Lung (tissue), 12 donors: ENCODE measurements around the gene ANO8. TPM values are rescaled to one million over a fixed set of nuclear protein-coding genes. Genes with fewer than 3 reads are reported as not detected.

Source experiments
- ATAC-seq: fragments of 200-7000 bp; cut with Tn5 transposase; one replicate; pipeline ENCODE4 v1.9.1; 2020; ENCODE audit warnings: moderate number of reproducible peaks; ENCODE audit not compliant: insufficient read depth, low FRiP score
- DNase-seq, 3 donors: peaks; one replicate each; pipeline ENCODE4 v3.0.0-alpha.2; 2013 to 2017
- H3K27ac ChIP-seq, 2 donors: one replicate each; pipeline ENCODE4 v1.5.1; 2013; ENCODE audit warnings: mild to moderate bottlenecking in 2 of 2, moderate library complexity in 2 of 2, control low read depth in 1 of 2, inconsistent platforms in 1 of 2, low read depth in 1 of 2, low read length in 1 of 2
- H3K27me3 ChIP-seq, 3 donors: one replicate each; pipeline ENCODE4 v1.5.1; 2013; ENCODE audit warnings: low read length in 2 of 3; ENCODE audit not compliant: control insufficient read depth in 3 of 3, insufficient read depth in 3 of 3
- H3K36me3 ChIP-seq, 4 donors: one replicate each; pipeline ENCODE4 v1.5.1; 2013; ENCODE audit warnings: low read length in 4 of 4, mild to moderate bottlenecking in 1 of 4, moderate library complexity in 1 of 4; ENCODE audit not compliant: control insufficient read depth in 4 of 4, insufficient read depth in 4 of 4
- H3K4me1 ChIP-seq, 5 donors: one replicate each; pipeline ENCODE4 v1.5.1; 2013; ENCODE audit warnings: low read length in 5 of 5, mild to moderate bottlenecking in 2 of 5, moderate library complexity in 1 of 5; ENCODE audit not compliant: control insufficient read depth in 5 of 5, insufficient read depth in 5 of 5
- H3K4me3 ChIP-seq: one replicate; pipeline ENCODE4 v1.5.1; 2013; ENCODE audit warnings: mild to moderate bottlenecking, control low read depth, moderate library complexity
- H3K9ac ChIP-seq, 2 donors: one replicate each; pipeline ENCODE4 v1.5.1; 2013; ENCODE audit warnings: low read length in 2 of 2, control low read depth in 1 of 2; ENCODE audit not compliant: insufficient read depth in 1 of 2
- H3K9me3 ChIP-seq, 4 donors: one replicate each; pipeline ENCODE4 v1.5.1; 2013; ENCODE audit warnings: low read length in 3 of 4, mild to moderate bottlenecking in 1 of 4, moderate library complexity in 1 of 4; ENCODE audit not compliant: control insufficient read depth in 4 of 4, insufficient read depth in 3 of 4
- WGBS, 2 donors: extraction: QIAGEN DNeasy Blood & Tissue Kit; methylation state at CpG; one replicate each; pipeline ENCODE4 v1.1.7; 2013; 5-methylcytosine and 5-hydroxymethylcytosine counted together
- polyA plus RNA-seq, 2 donors: library from polyadenylated mRNA; stranded (reverse); fragments of 200-250 nt; gene quantifications; one replicate each; pipeline ENCODE4 v1.2.1, GENCODE V29; 2013
- total RNA-seq, 2 donors: library from RNA; depleted of rRNA in 1 of 2; stranded (reverse); fragments of >200 nt in 1 of 2; gene quantifications; one replicate each; pipeline ENCODE4 v1.2.1, GENCODE V29; 2014 to 2021
- TF ChIP-seq, protein P1 (sequence below): IDR thresholded peaks from 2 replicates; pipeline ENCODE4 v1.5.1; 2012; ENCODE audit warnings: mild to moderate bottlenecking; ENCODE audit errors: control extremely low read depth, extremely low read depth
- donor health status: control.
- donor health status: control.
- donor health status: Bipolar disorder and iron deficiency.
- donor health status: healthy.
- donor health status: DM: yes; HTN: yes; CAD: no.

The ANO8 gene
- total and polyA plus RNA-seq, 4 donors, result 7.1 to 22.5 (median 8.0) TPM

DNA sequence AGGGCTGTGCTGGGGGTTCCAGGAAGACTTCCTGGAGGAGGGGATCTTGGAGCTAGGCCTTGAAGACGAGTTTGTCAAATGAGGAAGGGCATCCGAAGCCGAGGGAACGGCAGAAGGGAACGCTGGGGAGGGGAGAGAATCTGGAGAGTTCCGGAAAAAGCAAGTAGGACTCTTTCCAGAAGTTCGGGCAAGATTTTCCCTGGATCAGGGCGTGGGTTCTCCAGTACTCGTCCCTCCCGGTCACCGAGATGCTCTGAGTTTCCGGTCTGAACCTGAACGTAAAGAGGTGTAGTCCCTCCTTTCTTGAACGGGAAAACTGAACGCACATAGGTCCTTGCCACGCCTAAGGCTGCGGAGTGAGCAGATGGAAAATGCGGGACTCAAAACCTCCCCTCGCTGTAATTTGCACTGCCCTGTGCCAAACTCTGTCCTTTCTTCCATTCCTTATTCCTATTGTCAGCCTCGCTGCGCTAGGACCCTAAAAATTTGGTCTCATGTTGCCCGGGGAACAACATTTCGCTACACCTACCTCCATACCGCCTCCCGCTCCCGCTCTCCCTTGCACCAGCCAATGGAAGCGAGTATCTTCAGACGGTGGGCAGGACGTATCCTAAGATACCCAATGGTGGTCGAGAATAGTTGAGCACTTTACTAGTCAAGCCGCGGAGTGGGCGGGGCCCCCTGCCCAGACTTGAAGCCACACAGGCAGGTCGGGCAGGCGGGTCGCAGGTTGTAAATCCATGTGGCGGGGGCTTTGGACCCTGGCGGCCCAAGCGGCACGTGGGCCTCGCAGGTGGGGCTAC is 2.4 kb upstream of the ANO8 start, which contains the start of gene GTPBP3:
Gene GTPBP3, plus strand, starts transcription at position 682 of the 803 bp plus-strand sequence. Its CDS starts 59 bp downstream, at position 741.
- no peaks in the 10 kb centered on the region for H3K27me3 ChIP-seq
- H3K27ac ChIP-seq, result peak within 1 kb of the TSS; percentile 94 to 95
- H3K4me1 ChIP-seq, result peaks cover 0 to 21% (median 5%) of the 10 kb centered on the region in 5 donors
- peak; percentile 89 for ATAC-seq
- peak within 1 kb of the TSS; percentile 16 to 78 for H3K9ac ChIP-seq
- WGBS, 2 donors, result 0 to 1% methylated on average over 40 to 41 of the region's 41 CpGs
- TF ChIP-seq, protein P1, sequence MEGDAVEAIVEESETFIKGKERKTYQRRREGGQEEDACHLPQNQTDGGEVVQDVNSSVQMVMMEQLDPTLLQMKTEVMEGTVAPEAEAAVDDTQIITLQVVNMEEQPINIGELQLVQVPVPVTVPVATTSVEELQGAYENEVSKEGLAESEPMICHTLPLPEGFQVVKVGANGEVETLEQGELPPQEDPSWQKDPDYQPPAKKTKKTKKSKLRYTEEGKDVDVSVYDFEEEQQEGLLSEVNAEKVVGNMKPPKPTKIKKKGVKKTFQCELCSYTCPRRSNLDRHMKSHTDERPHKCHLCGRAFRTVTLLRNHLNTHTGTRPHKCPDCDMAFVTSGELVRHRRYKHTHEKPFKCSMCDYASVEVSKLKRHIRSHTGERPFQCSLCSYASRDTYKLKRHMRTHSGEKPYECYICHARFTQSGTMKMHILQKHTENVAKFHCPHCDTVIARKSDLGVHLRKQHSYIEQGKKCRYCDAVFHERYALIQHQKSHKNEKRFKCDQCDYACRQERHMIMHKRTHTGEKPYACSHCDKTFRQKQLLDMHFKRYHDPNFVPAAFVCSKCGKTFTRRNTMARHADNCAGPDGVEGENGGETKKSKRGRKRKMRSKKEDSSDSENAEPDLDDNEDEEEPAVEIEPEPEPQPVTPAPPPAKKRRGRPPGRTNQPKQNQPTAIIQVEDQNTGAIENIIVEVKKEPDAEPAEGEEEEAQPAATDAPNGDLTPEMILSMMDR, result no peak
- peaks cover 0 to 11% (median 2%) of the 10 kb centered on the region in 4 donors for H3K36me3 ChIP-seq
- no peaks in the 10 kb centered on the region for H3K9me3 ChIP-seq
- DNase-seq, result peak; percentile 96 to 99 (median 99)
- peak within 1 kb of the TSS; percentile 74 for H3K4me3 ChIP-seq

DNA sequence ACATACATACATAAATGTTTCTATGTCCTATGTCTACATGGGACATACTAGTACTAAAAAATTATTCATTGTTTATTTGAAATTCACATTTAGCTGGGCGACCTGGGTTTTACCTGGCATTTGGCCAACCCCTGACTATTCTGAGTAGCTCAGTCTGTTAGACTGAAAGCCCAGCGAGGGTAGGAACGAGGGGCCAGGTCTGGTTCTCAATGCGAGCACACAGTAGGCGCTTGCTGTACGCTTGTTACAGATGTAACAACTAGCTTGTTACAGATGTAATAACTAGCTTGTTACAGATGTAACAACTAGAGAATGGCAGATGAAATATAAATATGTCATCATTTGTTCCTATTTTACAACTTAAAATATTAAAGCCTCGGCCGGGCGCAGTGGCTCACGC is 920 bp upstream of the ANO8 start:
- ATAC-seq (no peak), DNase-seq (no peak)
- Histone ChIP-seq H3K9me3 (no peaks in the 10 kb centered on the region), H3K9ac (no peak overlapping the region), H3K4me3 (no peak overlapping the region), H3K27me3 (peaks cover 0 to 1% (median 0%) of the 10 kb centered on the region in 3 donors), H3K27ac (no peak overlapping the region), H3K4me1 (peaks cover 0 to 21% (median 5%) of the 10 kb centered on the region in 5 donors), H3K36me3 (peaks cover 0 to 3% (median 0%) of the 10 kb centered on the region in 4 donors)
- TF ChIP-seq, protein P1, result no peak
- 67 to 74% methylated on average over 10 of the region's 10 CpGs for WGBS, 2 donors

DNA sequence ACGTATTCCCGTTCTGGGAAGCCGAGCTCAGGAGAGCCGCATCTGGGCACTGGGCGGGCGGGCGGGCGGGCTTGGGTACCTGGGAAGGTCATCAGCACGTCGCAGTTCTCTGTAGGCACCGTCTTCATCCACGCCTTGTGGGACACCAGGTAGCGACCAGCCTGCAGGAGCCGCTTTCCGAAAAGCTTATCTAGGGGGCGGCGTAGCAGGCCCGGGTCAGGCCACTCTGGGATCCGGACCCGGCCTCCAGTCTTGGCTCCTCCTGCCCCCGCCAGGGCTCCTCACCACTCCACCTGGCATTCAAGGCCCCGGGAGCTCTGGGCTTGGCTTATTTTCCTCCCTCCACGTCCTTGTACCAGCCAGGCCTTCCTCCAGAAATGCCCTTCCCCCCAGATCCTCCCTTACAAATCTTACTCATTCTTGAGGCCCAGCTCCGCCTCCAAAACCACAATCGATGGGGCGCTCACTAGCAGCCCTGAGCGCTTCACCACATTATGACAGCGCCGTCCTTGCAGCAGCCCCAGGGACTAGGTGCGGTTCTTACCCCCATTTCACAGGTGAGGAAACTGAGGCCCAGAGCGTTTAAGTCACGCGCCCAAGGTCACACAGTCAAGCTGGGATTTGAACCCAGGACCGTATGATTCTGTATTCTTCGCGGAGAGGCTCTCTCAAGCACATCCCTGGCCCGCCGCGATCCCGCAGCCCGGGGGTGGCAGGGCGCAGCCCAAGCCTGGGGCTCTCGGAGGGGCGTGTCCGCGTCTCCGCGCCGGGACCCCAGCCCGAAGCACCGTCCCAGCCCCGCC is 843 bp downstream of the ANO8 start:
- Histone ChIP-seq H3K4me3 (peak overlapping the region; percentile 67), H3K4me1 (peaks cover 0 to 23% (median 8%) of the 10 kb centered on the region in 5 donors), H3K36me3 (peaks cover 0 to 3% (median 1%) of the 10 kb centered on the region in 4 donors), H3K27ac (peak overlapping the region in 1 of 2 donors; percentile 75), H3K27me3 (peaks cover 0 to 9% (median 2%) of the 10 kb centered on the region in 3 donors), H3K9me3 (no peaks in the 10 kb centered on the region), H3K9ac (no peak overlapping the region)
- WGBS, 2 donors, result 39 to 40% methylated on average over 51 to 52 of the region's 52 CpGs
- no peak for ATAC-seq
- DNase-seq, result no peak
- TF ChIP-seq, protein P1, result no peak
